NT2/D1 (cell line): ENCODE data around the gene ZNF500.

Experiments
- YY1 ChIP-seq: IDR thresholded peaks from 2 replicates; pipeline ENCODE4 v1.6.1; 2011; ENCODE audit not compliant: insufficient read length, insufficient read depth
- ZNF274 ChIP-seq: IDR thresholded peaks from 2 replicates; pipeline ENCODE4 v1.6.1; 2011; ENCODE audit warnings: mild to moderate bottlenecking, low read depth, low read length

DNA sequence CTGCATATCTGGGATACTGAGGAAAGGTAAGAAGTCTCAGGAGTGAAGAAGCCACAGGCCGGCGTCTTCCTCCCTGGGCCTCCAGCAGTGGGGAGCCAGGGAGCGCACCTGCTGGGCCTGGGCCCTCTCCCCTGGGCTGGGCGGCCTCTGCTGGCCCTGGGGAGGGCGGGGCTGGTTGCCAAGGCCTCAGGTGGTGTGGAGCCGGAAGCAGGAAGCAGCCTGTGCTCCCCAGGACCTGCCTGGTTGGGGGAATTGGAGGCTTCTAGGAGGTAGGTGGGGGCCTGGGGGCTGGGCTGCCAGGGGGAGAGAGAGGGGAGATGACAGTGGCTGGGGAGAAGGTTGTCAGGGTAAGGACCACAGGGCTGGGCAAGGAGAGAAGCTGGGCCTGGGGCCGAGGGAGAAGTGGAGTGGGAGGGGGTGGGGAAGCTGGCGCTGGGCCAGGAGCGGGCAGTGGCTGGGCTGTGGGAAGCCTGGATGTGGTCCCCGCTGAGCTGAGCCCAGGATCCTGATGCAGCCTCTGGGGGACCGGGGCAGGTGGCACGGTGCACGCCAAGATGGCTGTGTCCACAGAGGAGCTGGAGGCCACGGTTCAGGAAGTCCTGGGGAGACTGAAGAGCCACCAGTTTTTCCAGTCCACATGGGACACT lies 28.3 kb upstream of the ZNF500 start, which contains the start of gene SMIM22:
- TF ChIP-seq ZNF274 (no peak), YY1 (no peak)
